Stomach (tissue), 9 donors: ENCODE measurements around the gene PFDN2. TPM values are rescaled to one million over a fixed set of nuclear protein-coding genes. Genes with fewer than 3 reads are reported as not detected.

Source experiments
- DNase-seq, 2 donors: peaks; one replicate each; pipeline versions ENCODE4 v3.0.0 to v3.0.0-alpha.2; 2013 to 2019
- H3K27ac ChIP-seq, 5 donors: fragments of 200-600 bp in 4 of 5; sonication (generic) in 4 of 5; one replicate each; pipeline ENCODE4 v1.5.1; 2013 to 2019; ENCODE audit warnings: mild to moderate bottlenecking in 1 of 5, moderate library complexity in 1 of 5
- H3K27me3 ChIP-seq, 3 donors: fragments of 200-600 bp; sonication (generic); one replicate each; pipeline ENCODE4 v1.5.1; 2017 to 2019; ENCODE audit warnings: mixed run types in 1 of 3
- H3K36me3 ChIP-seq, 4 donors: fragments of 200-600 bp; sonication (generic); 1 replicate in 3 of 4; 2 replicates in 1 of 4; pipeline ENCODE4 v1.5.1; 2016 to 2019
- H3K4me1 ChIP-seq, 4 donors: fragments of 200-600 bp; sonication (generic); one replicate each; pipeline ENCODE4 v1.5.1; 2016 to 2019
- H3K4me3 ChIP-seq, 4 donors: fragments of 200-600 bp; sonication (generic) in 3 of 4; one replicate each; pipeline ENCODE4 v1.5.1; 2016 to 2019; ENCODE audit warnings: mild to moderate bottlenecking in 1 of 4
- H3K9me3 ChIP-seq, 4 donors: fragments of 200-600 bp; sonication (generic); one replicate each; pipeline ENCODE4 v1.5.1; 2016 to 2019
- EP300 ChIP-seq: sonication (generic); formaldehyde crosslinking; IDR thresholded peaks from one replicate; pipeline ENCODE4 v1.6.1; 2017; ENCODE audit warnings: antibody characterized with exemption
- POLR2A ChIP-seq, 4 donors: fragments of 450-650 bp; IDR thresholded peaks; one replicate each; pipeline ENCODE4 v1.6.1; 2016; ENCODE audit warnings: antibody characterized with exemption in 4 of 4, control low read depth in 2 of 4, mild to moderate bottlenecking in 1 of 4, moderate library complexity in 1 of 4
- POLR2AphosphoS5 ChIP-seq, 3 donors: sonication (generic); formaldehyde crosslinking; IDR thresholded peaks; one replicate each; pipeline ENCODE4 v1.6.1; 2016; ENCODE audit warnings: antibody characterized with exemption in 3 of 3
- WGBS, 5 donors: extraction: QIAGEN DNeasy Blood & Tissue Kit in 3 of 5; methylation state at CpG; one replicate each; pipeline versions ENCODE4 v1.1.5 to v1.1.7; 2013 to 2018; 5-methylcytosine and 5-hydroxymethylcytosine counted together
- intact Hi-C: fragments of 100-400 bp; cut with DNase I; formaldehyde crosslinking; loops from one replicate; pipeline ENCODE4 v1.15.1; 2023; ENCODE audit warnings: low total_unique reads
- polyA plus RNA-seq, 3 donors: library from polyadenylated mRNA; stranded (reverse); fragments of 200-250 nt; gene quantifications; one replicate each; pipeline ENCODE4 v1.2.3, GENCODE V29; 2013
- total RNA-seq, 5 donors: library from RNA; depleted of rRNA; stranded (reverse); fragments of >200 nt; gene quantifications; one replicate each; pipeline versions ENCODE4 v1.1.0 to v1.2.3, GENCODE V29; 2014 to 2016
- TF ChIP-seq, protein P1 (sequence below), 7 experiments: fragments of 450-650 bp in 4 of 7; fragments of 200-600 bp in 3 of 7; sonication (generic) in 3 of 7; IDR thresholded peaks; one replicate each; pipeline ENCODE4 v1.5.1; 2016 to 2019; ENCODE audit warnings: antibody characterized with exemption in 7 of 7, control low read depth in 2 of 7, mild to moderate bottlenecking in 1 of 7
- donor health status: healthy with polysubstance abuse.
- donor health status: Bipolar disorder and iron deficiency.
- donor health status: healthy.

PFDN2 gene
- total and polyA plus RNA-seq, 8 donors, result 11.6 to 166 (median 59.4) TPM; not detected in 2

DNA sequence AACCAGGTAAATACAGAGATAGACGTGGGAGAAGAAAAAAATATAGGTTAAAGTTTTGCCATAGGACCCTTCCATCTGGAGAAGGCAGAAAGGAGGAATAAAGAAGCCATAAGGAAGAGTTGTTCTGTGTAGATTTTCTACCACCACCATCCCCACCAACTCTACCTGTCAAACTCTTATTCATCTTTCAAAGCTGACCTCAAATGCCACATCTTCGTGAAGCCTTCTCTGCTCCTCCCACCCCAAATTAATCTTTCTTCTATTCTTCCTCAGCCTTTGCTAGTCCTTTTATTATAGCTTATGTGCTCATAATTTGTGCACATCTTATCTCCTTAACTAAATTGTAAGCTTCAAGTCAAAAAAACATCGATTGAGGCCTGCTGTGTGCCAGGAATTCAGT, 27.2 kb downstream of the PFDN2 start:
- H3K27ac ChIP-seq, result no peak overlapping the region
- peaks cover 5 to 32% (median 18%) of the 10 kb centered on the region in 4 donors for H3K4me1 ChIP-seq
- no peaks in the 10 kb centered on the region for H3K36me3 ChIP-seq
- TF ChIP-seq EP300 (no peak), POLR2A (IDR thresholded peaks at IDR 0.05) (no peak), POLR2AphosphoS5 (IDR thresholded peaks at IDR 0.05) (no peak)
- TF ChIP-seq, protein P1, sequence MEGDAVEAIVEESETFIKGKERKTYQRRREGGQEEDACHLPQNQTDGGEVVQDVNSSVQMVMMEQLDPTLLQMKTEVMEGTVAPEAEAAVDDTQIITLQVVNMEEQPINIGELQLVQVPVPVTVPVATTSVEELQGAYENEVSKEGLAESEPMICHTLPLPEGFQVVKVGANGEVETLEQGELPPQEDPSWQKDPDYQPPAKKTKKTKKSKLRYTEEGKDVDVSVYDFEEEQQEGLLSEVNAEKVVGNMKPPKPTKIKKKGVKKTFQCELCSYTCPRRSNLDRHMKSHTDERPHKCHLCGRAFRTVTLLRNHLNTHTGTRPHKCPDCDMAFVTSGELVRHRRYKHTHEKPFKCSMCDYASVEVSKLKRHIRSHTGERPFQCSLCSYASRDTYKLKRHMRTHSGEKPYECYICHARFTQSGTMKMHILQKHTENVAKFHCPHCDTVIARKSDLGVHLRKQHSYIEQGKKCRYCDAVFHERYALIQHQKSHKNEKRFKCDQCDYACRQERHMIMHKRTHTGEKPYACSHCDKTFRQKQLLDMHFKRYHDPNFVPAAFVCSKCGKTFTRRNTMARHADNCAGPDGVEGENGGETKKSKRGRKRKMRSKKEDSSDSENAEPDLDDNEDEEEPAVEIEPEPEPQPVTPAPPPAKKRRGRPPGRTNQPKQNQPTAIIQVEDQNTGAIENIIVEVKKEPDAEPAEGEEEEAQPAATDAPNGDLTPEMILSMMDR (IDR thresholded peaks at IDR 0.05), result no peak
- WGBS, 5 donors, result 67 to 87% (median 78%) methylated on average over 3 of the region's 3 CpGs
- no peak for DNase-seq
- no peak overlapping the region for H3K4me3 ChIP-seq
- intact Hi-C loops, result loop anchor here (10.0 kb wide), 1 partner anchor 96 kb away; no protein-coding TSS in a partner anchor
- no peaks in the 10 kb centered on the region for H3K27me3 ChIP-seq
- H3K9me3 ChIP-seq, result no peaks in the 10 kb centered on the region

DNA sequence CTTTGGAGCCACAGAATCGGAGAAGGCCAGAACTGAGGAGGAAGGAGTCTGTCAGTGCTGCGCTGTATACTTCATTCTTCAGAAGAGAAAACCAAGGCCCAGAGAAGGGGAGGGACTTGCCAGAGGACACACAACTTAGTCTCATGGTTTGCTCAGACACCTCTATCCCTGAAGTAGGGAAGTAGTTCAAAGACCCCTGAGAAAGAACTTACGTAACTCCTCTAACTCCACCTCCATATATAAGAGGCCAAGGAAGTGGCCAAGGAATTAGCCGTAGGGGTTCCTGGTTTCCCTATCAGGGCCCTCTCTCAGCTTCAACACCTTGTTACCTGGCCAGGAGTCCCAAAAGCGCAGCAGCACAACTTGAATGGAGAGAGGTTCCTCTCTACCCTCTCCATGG, 27.9 kb downstream of the PFDN2 start:
- Histone ChIP-seq H3K4me3 (no peak overlapping the region), H3K9me3 (no peaks in the 10 kb centered on the region), H3K4me1 (peaks cover 5 to 39% (median 21%) of the 10 kb centered on the region in 4 donors), H3K27me3 (no peaks in the 10 kb centered on the region), H3K27ac (peak overlapping the region; percentile 75 to 87 (median 79)), H3K36me3 (no peaks in the 10 kb centered on the region)
- no peak for DNase-seq
- WGBS, 5 donors, result 88 to 96% (median 94%) methylated on average over 5 of the region's 5 CpGs
- intact Hi-C loops, result loop anchor here (10.0 kb wide), 1 partner anchor 95 kb away; no protein-coding TSS in a partner anchor
- TF ChIP-seq EP300, result no peak
- TF ChIP-seq POLR2A (IDR thresholded peaks at IDR 0.05), result no peak
- TF ChIP-seq, protein P1 (IDR thresholded peaks at IDR 0.05), result no peak
- no peak for TF ChIP-seq POLR2AphosphoS5 (IDR thresholded peaks at IDR 0.05)

DNA sequence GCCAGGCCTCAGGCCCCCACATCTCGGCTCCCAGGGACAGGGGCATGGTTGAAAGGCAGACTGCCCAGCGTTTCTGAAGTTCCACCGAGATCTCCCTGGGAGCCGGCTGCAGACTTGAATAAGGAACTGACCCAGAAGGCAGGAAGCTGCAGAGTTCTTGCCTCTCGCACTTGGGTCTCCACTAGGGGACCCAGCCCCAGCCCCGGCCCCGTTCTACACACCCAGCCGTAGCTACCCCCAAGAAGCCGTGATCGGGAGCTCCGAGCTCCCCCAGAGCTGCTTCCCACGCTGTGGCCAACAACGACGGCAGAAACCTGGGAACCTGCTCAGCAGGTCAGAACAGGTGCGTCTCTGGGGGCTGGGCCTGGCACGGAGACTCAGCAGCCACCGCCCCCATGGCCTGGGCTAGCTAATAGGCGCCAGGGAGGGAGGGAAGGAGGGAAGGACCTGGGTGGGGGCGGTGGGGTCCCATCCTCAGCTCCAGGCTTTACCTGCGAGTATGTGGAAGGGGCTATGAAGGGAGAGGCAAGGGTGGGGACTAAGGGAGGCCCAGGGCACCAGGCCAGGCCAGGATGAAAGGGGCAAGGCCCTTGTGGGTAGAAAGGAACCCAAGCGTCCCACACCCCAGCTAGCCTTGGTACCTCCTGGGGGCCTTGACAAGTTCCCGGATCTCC, 28.4 kb downstream of the PFDN2 start, which contains the start of gene NECTIN4:
Gene NECTIN4, minus strand, starts transcription at position 308 of the 674 bp plus-strand sequence. Its CDS starts 262 bp downstream, at position 46.
- TF ChIP-seq POLR2AphosphoS5 (IDR thresholded peaks at IDR 0.05), result peak in 2 of 3 donors; percentile 84 to 92
- TF ChIP-seq, protein P1 (IDR thresholded peaks at IDR 0.05), result no peak
- peak; percentile 87 to 94 for DNase-seq
- Histone ChIP-seq H3K4me3 (peak within 1 kb of the TSS; percentile 28 to 50 (median 32)), H3K27me3 (no peaks in the 10 kb centered on the region), H3K9me3 (no peaks in the 10 kb centered on the region), H3K4me1 (peaks cover 5 to 44% (median 26%) of the 10 kb centered on the region in 4 donors), H3K27ac (peak within 1 kb of the TSS; percentile 75 to 87 (median 79)), H3K36me3 (no peaks in the 10 kb centered on the region)
- WGBS, 5 donors, result 24 to 44% (median 34%) methylated on average over 11 to 22 of the region's 22 CpGs
- intact Hi-C loops, result no loop called here

DNA sequence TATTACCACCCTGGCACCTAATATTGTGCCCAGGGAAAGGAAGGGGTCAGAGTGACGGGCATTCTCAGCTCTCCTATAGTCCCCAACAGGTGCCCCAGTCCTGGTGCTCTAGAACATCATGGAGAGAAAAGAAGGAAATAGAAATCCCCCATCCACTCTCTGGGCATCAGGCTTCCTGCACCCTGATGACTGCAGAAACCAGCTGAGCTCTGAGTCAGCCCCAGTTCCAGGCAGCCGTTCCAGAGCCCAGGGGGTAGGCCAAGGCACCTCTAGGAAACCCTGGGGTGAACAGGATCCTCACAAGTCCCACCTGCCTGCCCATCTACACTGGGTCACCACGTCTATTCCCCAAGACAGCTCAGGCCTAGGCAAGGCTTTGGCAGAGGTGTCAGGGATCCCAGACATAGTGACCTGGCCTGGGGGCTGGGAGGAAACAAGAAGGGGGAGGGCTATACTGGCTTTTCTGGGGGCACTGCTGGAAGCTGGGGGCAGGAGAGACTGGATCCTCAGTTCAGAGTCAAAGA, 29.2 kb downstream of the PFDN2 start:
- peak in 1 of 2 donors; percentile 57 for DNase-seq
- Histone ChIP-seq H3K4me1 (peaks cover 5 to 52% (median 32%) of the 10 kb centered on the region in 4 donors), H3K27ac (peak overlapping the region; percentile 75 to 87 (median 79)), H3K9me3 (no peaks in the 10 kb centered on the region), H3K36me3 (no peaks in the 10 kb centered on the region), H3K4me3 (peak overlapping the region; percentile 28 to 50 (median 32)), H3K27me3 (no peaks in the 10 kb centered on the region)
- WGBS, 5 donors, result 52 to 72% (median 59%) methylated on average over 3 of the region's 3 CpGs
- TF ChIP-seq POLR2A (IDR thresholded peaks at IDR 0.05) (no peak), POLR2AphosphoS5 (IDR thresholded peaks at IDR 0.05) (peak in 1 of 3 donors; percentile 42)
- intact Hi-C loops, result no loop called here
